Neural progenitor cell (in vitro differentiated cells): Measurements from ENCODE around the gene GNG14. TPM values are rescaled to one million over a fixed set of nuclear protein-coding genes. Genes with fewer than 3 reads are reported as not detected.
"Not testable (repeated sequence)": the region's sequence is repeated elsewhere in the genome, so short reads cannot be mapped to it uniquely, and the experiment has no call there.

Source experiments
- DNase-seq: peaks from one replicate; pipeline ENCODE4 v3.0.0-alpha.2; 2016; ENCODE audit warnings: low spot score
- H2AFZ ChIP-seq: fragments of 200-600 bp; sonication (generic); replicated peaks from 2 replicates; pipeline ENCODE4 v1.6.1; 2016; ENCODE audit warnings: antibody characterized with exemption
- H3F3A ChIP-seq: fragments of 200-600 bp; sonication (generic); 2 replicates; pipeline ENCODE4 v1.6.1; 2016; ENCODE audit warnings: antibody characterized with exemption, low read depth
- H3K27ac ChIP-seq: fragments of 200-600 bp; sonication (generic); 2 replicates; pipeline ENCODE4 v1.5.1; 2016; ENCODE audit warnings: mild to moderate bottlenecking
- H3K27me3 ChIP-seq: fragments of 200-600 bp; sonication (generic); 2 replicates; pipeline ENCODE4 v1.6.1; 2016; ENCODE audit warnings: mild to moderate bottlenecking, moderate library complexity
- H3K36me3 ChIP-seq: fragments of 200-600 bp; sonication (generic); 2 replicates; pipeline ENCODE4 v1.5.1; 2016
- H3K4me1 ChIP-seq: fragments of 200-600 bp; sonication (generic); 2 replicates; pipeline ENCODE4 v1.6.1; 2016; ENCODE audit warnings: mixed run types
- H3K4me2 ChIP-seq: fragments of 200-600 bp; sonication (generic); 2 replicates; pipeline ENCODE4 v1.6.1; 2016
- H3K4me3 ChIP-seq: fragments of 200-600 bp; sonication (generic); 2 replicates; pipeline ENCODE4 v1.5.1; 2016
- H3K79me2 ChIP-seq: fragments of 200-600 bp; sonication (generic); 2 replicates; pipeline ENCODE4 v1.6.1; 2016; ENCODE audit warnings: low read depth
- H3K9ac ChIP-seq: fragments of 200-600 bp; sonication (generic); 2 replicates; pipeline ENCODE4 v1.6.1; 2016
- H3K9me3 ChIP-seq: fragments of 200-600 bp; sonication (generic); 2 replicates; pipeline ENCODE4 v1.5.1; 2016; ENCODE audit warnings: low read depth
- H4K20me1 ChIP-seq: fragments of 200-600 bp; sonication (generic); 2 replicates; pipeline ENCODE4 v1.6.1; 2016; ENCODE audit warnings: low read depth
- H3K27ac Mint-ChIP-seq: 3 replicates; pipeline ENCODE4 v1.8.0; 2021; ENCODE audit warnings: mixed read lengths
- H3K27me3 Mint-ChIP-seq: 2 replicates; pipeline ENCODE4 v1.8.0; 2022; ENCODE audit warnings: low read depth, mild to moderate bottlenecking, inconsistent platforms, moderate library complexity, mixed read lengths; ENCODE audit not compliant: insufficient read depth
- H3K36me3 Mint-ChIP-seq: 3 replicates; pipeline ENCODE4 v1.8.0; 2021; ENCODE audit warnings: mixed read lengths
- H3K4me1 Mint-ChIP-seq: 3 replicates; pipeline ENCODE4 v1.8.0; 2021; ENCODE audit warnings: mixed read lengths
- H3K4me3 Mint-ChIP-seq: 3 replicates; pipeline ENCODE4 v1.8.0; 2021; ENCODE audit warnings: mild to moderate bottlenecking, moderate library complexity, mixed read lengths
- H3K9me3 Mint-ChIP-seq: 3 replicates; pipeline ENCODE4 v1.8.0; 2020; ENCODE audit warnings: mixed read lengths
- CTCF ChIP-seq: fragments of 200-600 bp; sonication (generic); IDR thresholded peaks from 2 replicates; pipeline ENCODE4 v1.5.1; 2017; ENCODE audit warnings: antibody characterized with exemption, mild to moderate bottlenecking
- EZH2 ChIP-seq: fragments of 200-600 bp; sonication (generic); IDR thresholded peaks from 2 replicates; pipeline ENCODE4 v1.6.1; 2017; ENCODE audit warnings: antibody characterized with exemption, mild to moderate bottlenecking, moderate library complexity
- EZH2phosphoT487 ChIP-seq: fragments of 200-600 bp; sonication (generic); IDR thresholded peaks from 2 replicates; pipeline ENCODE4 v1.6.1; 2017; ENCODE audit warnings: antibody characterized with exemption
- total RNA-seq: library from RNA; depleted of rRNA; stranded (reverse); fragments of >200 nt; gene quantifications from 2 replicates; pipeline ENCODE4 v1.2.3, GENCODE V29; 2015; ENCODE audit warnings: low replicate concordance

GNG14 gene
- total RNA-seq, 1 donor from 2014 or later = not detected

- no peaks in the 10 kb centered on the region for H3K27me3 ChIP-seq
- peaks cover 5% of the 10 kb centered on the region for H3K27me3 Mint-ChIP-seq
- H3K9ac ChIP-seq = no peak overlapping the region
- no peak overlapping the region for H3K4me3 Mint-ChIP-seq
- H3K4me1 Mint-ChIP-seq = peaks cover 5% of the 10 kb centered on the region
- H3K4me1 ChIP-seq = no peaks in the 10 kb centered on the region
- no peak overlapping the region for H2AFZ ChIP-seq
- H3F3A ChIP-seq = no peaks in the 10 kb centered on the region
- no peak overlapping the region for H3K4me3 ChIP-seq
- H3K9me3 ChIP-seq = no peaks in the 10 kb centered on the region
- no peak overlapping the region for H3K27ac Mint-ChIP-seq
- no peaks in the 10 kb centered on the region for H3K79me2 ChIP-seq
- H3K4me2 ChIP-seq = no peak overlapping the region
- no peak overlapping the region for H3K27ac ChIP-seq
- peaks cover 9% of the 10 kb centered on the region for H3K9me3 Mint-ChIP-seq
- H3K36me3 ChIP-seq = no peaks in the 10 kb centered on the region
- peaks cover 10% of the 10 kb centered on the region for H3K36me3 Mint-ChIP-seq
- TF ChIP-seq EZH2 (no peak), CTCF (no peak), EZH2phosphoT487 (no peak)
- no peak for DNase-seq
- no peaks in the 10 kb centered on the region for H4K20me1 ChIP-seq
Measured at GRCh38 chr19:12641456-12641855, 46.3 kb upstream of the GNG14 start.

GRCh38 chr19:12642506-12642905 lies 45.3 kb upstream of the GNG14 start:
- Histone ChIP-seq H3K9me3 (no peaks in the 10 kb centered on the region), H3K36me3 (no peaks in the 10 kb centered on the region), H3K27me3 (no peaks in the 10 kb centered on the region), H3K4me1 (no peaks in the 10 kb centered on the region), H3K27ac (no peak overlapping the region), H3F3A (no peaks in the 10 kb centered on the region), H3K4me2 (no peak overlapping the region), H3K9ac (no peak overlapping the region), H4K20me1 (no peaks in the 10 kb centered on the region), H3K79me2 (no peaks in the 10 kb centered on the region), H2AFZ (no peak overlapping the region), H3K4me3 (no peak overlapping the region)
- Mint-ChIP-seq H3K9me3 (peaks cover 4% of the 10 kb centered on the region), H3K4me1 (peaks cover 5% of the 10 kb centered on the region), H3K36me3 (peaks cover 6% of the 10 kb centered on the region), H3K27ac (no peak overlapping the region), H3K27me3 (peaks cover 5% of the 10 kb centered on the region), H3K4me3 (peak overlapping the region; percentile 21)
- DNase-seq = no peak
- TF ChIP-seq EZH2 (no peak), EZH2phosphoT487 (no peak), CTCF (no peak)

- not testable (repeated sequence) for H3K4me3 Mint-ChIP-seq, H3K4me1 Mint-ChIP-seq, H3K27me3 Mint-ChIP-seq, H3K4me2 ChIP-seq, H3F3A ChIP-seq, H3K27ac Mint-ChIP-seq, H3K9me3 ChIP-seq, DNase-seq, H3K36me3 ChIP-seq, H3K9ac ChIP-seq, H4K20me1 ChIP-seq, H3K27ac ChIP-seq, H2AFZ ChIP-seq, H3K4me1 ChIP-seq, H3K4me3 ChIP-seq, H3K79me2 ChIP-seq, H3K36me3 Mint-ChIP-seq, H3K27me3 ChIP-seq, H3K9me3 Mint-ChIP-seq
Measured at GRCh38 chr19:12643716-12644115, 44.1 kb upstream of the GNG14 start.

- peaks cover 2% of the 10 kb centered on the region for H3K9me3 Mint-ChIP-seq
- no peak for DNase-seq
- Histone ChIP-seq H3K27me3 (no peaks in the 10 kb centered on the region), H3K9me3 (no peaks in the 10 kb centered on the region), H3K27ac (no peak overlapping the region), H3F3A (no peaks in the 10 kb centered on the region), H3K4me2 (no peak overlapping the region), H3K4me3 (no peak overlapping the region), H2AFZ (no peak overlapping the region), H4K20me1 (no peaks in the 10 kb centered on the region), H3K79me2 (no peaks in the 10 kb centered on the region), H3K9ac (no peak overlapping the region), H3K36me3 (no peaks in the 10 kb centered on the region), H3K4me1 (no peaks in the 10 kb centered on the region)
- TF ChIP-seq CTCF (no peak), EZH2phosphoT487 (no peak), EZH2 (no peak)
- H3K4me1 Mint-ChIP-seq = no peaks in the 10 kb centered on the region
- peaks cover 18% of the 10 kb centered on the region for H3K36me3 Mint-ChIP-seq
- peaks cover 1% of the 10 kb centered on the region for H3K27me3 Mint-ChIP-seq
- no peak overlapping the region for H3K4me3 Mint-ChIP-seq
- no peak overlapping the region for H3K27ac Mint-ChIP-seq
Measured at GRCh38 chr19:12646551-12646950, 41.2 kb upstream of the GNG14 start.
